H1 (cell line): ENCODE results near the gene NTN5. TPM values are rescaled to one million over a fixed set of nuclear protein-coding genes. Genes with fewer than 3 reads are reported as not detected.

ENCODE experiments used
- CTCF ChIA-PET: fragments of 300-600 bp; sonication (Branson Sonifier 250); formaldehyde crosslinking; loops from one replicate; lab custom pipeline; 2021; ENCODE audit not compliant: partially characterized antibody; lab: Charles Lee
- POLR2A ChIA-PET: fragments of 300-600 bp; sonication (Branson Sonifier 250); formaldehyde crosslinking; loops from one replicate; lab custom pipeline; 2021; ENCODE audit warnings: inconsistent platforms; ENCODE audit not compliant: partially characterized antibody; lab: Charles Lee
- DNase-seq, 2 experiments: peaks; one replicate each; pipeline versions ENCODE4 v3.0.0 to v3.0.0-alpha.2; 2010 to 2022; ENCODE audit warnings: low spot score in 2 of 2, low read depth in 1 of 2, mixed read lengths in 1 of 2
- FAIRE-seq: peaks from 2 replicates; lab custom pipeline; 2011; peaks lifted over from hg19 to GRCh38; lab: Jason Lieb, UNC
- H2AFZ ChIP-seq: 2 replicates; pipeline ENCODE4 v1.8.1; 2012; ENCODE audit warnings: low read length, inconsistent platforms
- H2AK5ac ChIP-seq: 2 replicates; pipeline ENCODE4 v1.6.1; 2013; ENCODE audit warnings: low read depth, low read length
- H2BK120ac ChIP-seq: replicated peaks from 2 replicates; pipeline ENCODE3; 2013; ENCODE audit warnings: low read depth, low read length, inconsistent platforms
- H2BK12ac ChIP-seq: 2 replicates; pipeline ENCODE4 v1.6.1; 2013; ENCODE audit warnings: low read depth, low read length
- H2BK15ac ChIP-seq: 2 replicates; pipeline ENCODE4 v1.6.1; 2013; ENCODE audit warnings: low read length
- H2BK20ac ChIP-seq: 2 replicates; pipeline ENCODE4 v1.6.1; 2013; ENCODE audit warnings: low read length
- H2BK5ac ChIP-seq: 2 replicates; pipeline ENCODE4 v1.6.1; 2013; ENCODE audit warnings: low read depth, low read length
- H3K14ac ChIP-seq: 2 replicates; pipeline ENCODE4 v1.6.1; 2013; ENCODE audit warnings: inconsistent platforms; ENCODE audit not compliant: insufficient read length
- H3K18ac ChIP-seq: 2 replicates; pipeline ENCODE4 v1.6.1; 2013; ENCODE audit warnings: low read length; ENCODE audit errors: extremely low read depth
- H3K23ac ChIP-seq: 2 replicates; pipeline ENCODE4 v1.6.1; 2013; ENCODE audit warnings: inconsistent platforms; ENCODE audit not compliant: insufficient read length
- H3K23me2 ChIP-seq: 2 replicates; pipeline ENCODE4 v1.6.1; 2013; ENCODE audit warnings: low read depth, low read length
- H3K27ac ChIP-seq: 2 replicates; pipeline ENCODE4 v1.6.1; 2011; ENCODE audit warnings: low read depth, low read length, inconsistent platforms
- H3K27me3 ChIP-seq, 4 experiments: replicated peaks in 1 of 4; 1 replicate in 1 of 4; 2 replicates in 3 of 4; pipeline versions ENCODE4 v1.6.1 to v1.8.1; 2011 to 2013; ENCODE audit warnings: low read length in 3 of 4, mild to moderate bottlenecking in 3 of 4, inconsistent platforms in 2 of 4, mixed read lengths in 2 of 4, moderate library complexity in 1 of 4; ENCODE audit not compliant: control insufficient read depth in 3 of 4, insufficient read depth in 3 of 4; ENCODE audit errors: extremely low read depth in 1 of 4
- H3K36me3 ChIP-seq, 4 experiments: 2 replicates each; pipeline versions ENCODE4 v1.6.1 to v1.8.1; 2011 to 2013; ENCODE audit warnings: mild to moderate bottlenecking in 4 of 4, low read length in 3 of 4, moderate library complexity in 2 of 4, control low read depth in 1 of 4, inconsistent platforms in 1 of 4; ENCODE audit not compliant: insufficient read depth in 4 of 4, control insufficient read depth in 2 of 4
- H3K4ac ChIP-seq: replicated peaks from 2 replicates; pipeline ENCODE3; 2013; ENCODE audit warnings: low read length, low read depth, mixed read lengths, inconsistent platforms; ENCODE audit not compliant: insufficient read length
- H3K4me1 ChIP-seq, 4 experiments: replicated peaks in 1 of 4; 1 replicate in 1 of 4; 2 replicates in 3 of 4; pipeline versions ENCODE4 v1.6.1 to v1.8.1; 2011 to 2013; ENCODE audit warnings: low read length in 3 of 4, inconsistent platforms in 2 of 4, mixed read lengths in 1 of 4; ENCODE audit not compliant: insufficient read depth in 4 of 4, control insufficient read depth in 3 of 4
- H3K4me2 ChIP-seq, 2 experiments: 2 replicates each; pipeline versions ENCODE4 v1.6.1 to v1.8.1; 2011 to 2013; ENCODE audit warnings: low read depth in 2 of 2, low read length in 2 of 2, control low read depth in 1 of 2, inconsistent platforms in 1 of 2, mild to moderate bottlenecking in 1 of 2; ENCODE audit not compliant: insufficient read depth in 1 of 2
- H3K4me3 ChIP-seq, 4 experiments: fragments of 200-600, 300-600 bp in 1 of 4; sonication (generic), shearing (Covaris generic), sonication (Bioruptor Twin) in 1 of 4; 2 replicates each; pipeline versions ENCODE4 v1.5.1 to v1.8.1; 2011 to 2016; ENCODE audit warnings: low read length in 4 of 4, low read depth in 3 of 4, control low read depth in 2 of 4, inconsistent platforms in 2 of 4, mild to moderate bottlenecking in 2 of 4, mixed read lengths in 1 of 4, moderate library complexity in 1 of 4; ENCODE audit not compliant: insufficient read depth in 2 of 4; ENCODE audit errors: extremely low read depth in 1 of 4
- H3K56ac ChIP-seq: replicated peaks from 2 replicates; pipeline ENCODE3; 2013; ENCODE audit warnings: low read depth, mild to moderate bottlenecking, mixed read lengths, low read length, inconsistent platforms; ENCODE audit not compliant: insufficient read length
- H3K79me1 ChIP-seq: 2 replicates; pipeline ENCODE4 v1.6.1; 2013; ENCODE audit warnings: low read depth, low read length, control low read depth
- H3K79me2 ChIP-seq, 2 experiments: 2 replicates each; pipeline versions ENCODE4 v1.6.1 to v1.8.1; 2012 to 2013; ENCODE audit warnings: low read length in 2 of 2, mild to moderate bottlenecking in 2 of 2, inconsistent platforms in 1 of 2; ENCODE audit not compliant: insufficient read depth in 2 of 2, control insufficient read depth in 1 of 2
- H3K9ac ChIP-seq, 4 experiments: replicated peaks in 1 of 4; 1 replicate in 1 of 4; 2 replicates in 3 of 4; pipeline versions ENCODE4 v1.6.1 to v1.8.1; 2011 to 2013; ENCODE audit warnings: low read depth in 3 of 4, low read length in 3 of 4, control low read depth in 2 of 4, mild to moderate bottlenecking in 2 of 4, moderate library complexity in 2 of 4, inconsistent platforms in 1 of 4; ENCODE audit errors: extremely low read depth in 1 of 4
- H3K9me3 ChIP-seq, 2 experiments: 2 replicates each; pipeline versions ENCODE4 v1.6.1 to v1.8.1; 2012 to 2013; ENCODE audit warnings: mild to moderate bottlenecking in 2 of 2, moderate library complexity in 2 of 2, control low read depth in 1 of 2, inconsistent platforms in 1 of 2, low read depth in 1 of 2, low read length in 1 of 2, mixed read lengths in 1 of 2; ENCODE audit not compliant: insufficient read depth in 2 of 2
- H4K20me1 ChIP-seq, 2 experiments: replicated peaks in 1 of 2; 2 replicates each; pipeline versions ENCODE3 to v1.8.1; 2011 to 2013; ENCODE audit warnings: inconsistent platforms in 2 of 2, low read length in 2 of 2, mild to moderate bottlenecking in 1 of 2; ENCODE audit not compliant: insufficient read depth in 2 of 2, control insufficient read depth in 1 of 2
- H4K5ac ChIP-seq: 2 replicates; pipeline ENCODE4 v1.6.1; 2013; ENCODE audit warnings: low read length, low read depth, mixed read lengths, inconsistent platforms; ENCODE audit not compliant: insufficient read length
- H4K8ac ChIP-seq: 2 replicates; pipeline ENCODE4 v1.8.0; 2013; ENCODE audit warnings: mild to moderate bottlenecking, moderate library complexity, low read length, inconsistent platforms; ENCODE audit not compliant: insufficient read depth; ENCODE audit errors: extremely low read depth
- H4K91ac ChIP-seq: replicated peaks from 2 replicates; pipeline ENCODE3; 2013; ENCODE audit warnings: low read length, mixed read lengths, inconsistent platforms; ENCODE audit not compliant: insufficient read length
- ASH2L ChIP-seq: fragments of 200-600, 300-600 bp; sonication (generic); IDR thresholded peaks from one replicate; pipeline ENCODE4 v1.7.1; 2017; ENCODE audit warnings: low read length
- GABPA ChIP-seq: IDR thresholded peaks from 2 replicates; pipeline ENCODE4 v1.6.1; 2011; ENCODE audit warnings: mild to moderate bottlenecking, low read length, moderate library complexity, borderline replicate concordance; ENCODE audit not compliant: insufficient read depth
- GTF2F1 ChIP-seq: IDR thresholded peaks from 2 replicates; pipeline ENCODE4 v1.6.1; 2012; ENCODE audit warnings: low read depth, low read length, improper control_type of control experiment, borderline replicate concordance
- HDAC2 ChIP-seq, 2 experiments: fragments of 300-600 bp in 1 of 2; sonication (generic) in 1 of 2; IDR thresholded peaks; 2 replicates each; pipeline ENCODE4 v1.6.1; 2011 to 2012; ENCODE audit warnings: low read depth in 2 of 2, low read length in 2 of 2, mild to moderate bottlenecking in 2 of 2, moderate library complexity in 2 of 2, borderline replicate concordance in 1 of 2, inconsistent platforms in 1 of 2
- KDM1A ChIP-seq: fragments of 200-600, 300-600 bp; sonication (generic); IDR thresholded peaks from 2 replicates; pipeline ENCODE4 v1.7.1; 2016; ENCODE audit warnings: mild to moderate bottlenecking, low read length, borderline replicate concordance
- RNF2 ChIP-seq: fragments of 200-900, 300-1000 bp; sonication (generic); IDR thresholded peaks from 2 replicates; pipeline ENCODE4 v1.7.1; 2016; ENCODE audit warnings: borderline replicate concordance, low read depth, mild to moderate bottlenecking, antibody characterized with exemption, low read length; ENCODE audit not compliant: poor library complexity, severe bottlenecking; ENCODE audit errors: missing control alignments
- SIN3A ChIP-seq, 2 experiments: IDR thresholded peaks in 1 of 2; conservative IDR thresholded peaks in 1 of 2; 2 replicates each; pipeline ENCODE4 v1.6.1; 2011 to 2012; ENCODE audit warnings: low read length in 2 of 2, improper control_type of control experiment in 1 of 2, low read depth in 1 of 2, mild to moderate bottlenecking in 1 of 2
- TAF1 ChIP-seq: IDR thresholded peaks from 2 replicates; pipeline ENCODE4 v1.6.1; 2011; ENCODE audit warnings: mild to moderate bottlenecking, low read depth, low read length
- TEAD4 ChIP-seq: IDR thresholded peaks from 2 replicates; pipeline ENCODE4 v1.6.1; 2012; ENCODE audit warnings: low read depth, low read length, inconsistent platforms, mixed read lengths
- WGBS, 2 experiments: shearing (Covaris generic) in 1 of 2; methylation state at CpG; one replicate each; pipeline versions ENCODE4 v1.1.6 to v1.1.7; 2013 to 2015; ENCODE audit warnings: low lambda C conversion rate in 2 of 2, mixed read lengths in 2 of 2, inconsistent platforms in 1 of 2, low coverage in 1 of 2, missing lambda C conversion rate in 1 of 2; ENCODE audit not compliant: insufficient replicate concordance in 2 of 2, insufficient coverage in 1 of 2, insufficient read length in 1 of 2; ENCODE audit errors: extremely low coverage in 1 of 2, missing lambda C conversion rate in 1 of 2; 5-methylcytosine and 5-hydroxymethylcytosine counted together
- polyA plus RNA-seq, 7 experiments: library from polyadenylated mRNA; depleted of rRNA in 3 of 7; stranded (reverse) in 5 of 7; unstranded in 2 of 7; fragments of >200 nt in 5 of 7; fragments of 200-250 nt in 2 of 7; gene quantifications; 1 replicate in 5 of 7; 2 replicates in 1 of 7; 4 replicates in 1 of 7; pipeline versions ENCODE4 v1.2.1 to v1.2.3, GENCODE V29; 2011 to 2013; ENCODE audit warnings: missing spikeins in 2 of 7, mixed read lengths in 2 of 7
- total RNA-seq: library from RNA; stranded (reverse); fragmentation: NEBNext Ultra II Directional; extraction: Animal tissue kit (Norgen Biotek cat#: 25700); gene quantifications from 2 replicates; pipeline ENCODE4 v1.2.1, GENCODE V29; 2021
- TF ChIP-seq, protein P1 (sequence below): IDR thresholded peaks from 2 replicates; pipeline ENCODE4 v1.6.1; 2012; ENCODE audit warnings: inconsistent platforms

Gene NTN5
- total and polyA plus RNA-seq, 2 of the 8 experiments (the other 6 are each of a cell fraction or from before 2014, with no cell fraction given): 0.47 to 0.85 TPM

DNA sequence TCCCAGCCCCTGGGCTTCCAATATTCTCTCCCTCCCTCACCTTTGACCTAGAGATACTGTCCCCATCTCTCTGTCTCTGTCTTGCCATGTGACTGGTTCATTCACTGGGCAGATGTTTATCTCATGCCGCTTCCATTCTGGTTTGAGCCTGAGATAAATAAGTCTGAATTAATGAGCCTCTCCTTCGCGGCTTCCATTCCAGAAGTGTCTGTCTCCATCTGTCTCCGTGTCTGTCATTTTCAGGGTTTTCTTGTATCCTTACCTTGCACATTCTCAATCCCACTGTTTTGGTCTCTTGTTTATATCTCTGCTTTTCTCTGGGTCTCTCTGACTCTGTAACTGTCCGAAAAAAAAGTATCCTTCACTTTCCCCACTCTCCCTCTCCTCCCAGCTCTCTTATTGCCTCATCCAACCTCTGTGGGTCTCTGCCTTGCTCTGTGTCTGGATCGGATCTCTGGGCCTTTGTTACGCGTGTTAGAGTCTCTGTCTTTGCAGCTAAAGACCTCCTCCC lies 49.2 kb downstream of the NTN5 start:
- ChIA-PET CTCF (interaction anchor here (0.9 kb wide), 1 partner anchor 10 kb away, joined by 3 read pairs; no protein-coding TSS in a partner anchor), POLR2A (interaction anchor here (0.6 to 30.9 kb wide), 5 partner anchors 1 to 223 kb away, joined by 3 to 788 read pairs (median 4); partner anchors contain the start of genes CA11, DBP, FAM83E and RPL18)
- Histone ChIP-seq H4K5ac (no peak overlapping the region), H3K9ac (peak overlapping the region in 3 of 4 experiments; percentile 57 to 62 (median 58); a peak in 6 of 7 replicates), H3K14ac (no peak overlapping the region), H3K56ac (no peak overlapping the region), H4K91ac (peak overlapping the region; percentile 71), H3K4me2 (peak overlapping the region; percentile 66 to 75), H3K79me1 (no peaks in the 10 kb centered on the region; the same call in 1 of the 2 replicates), H3K36me3 (peaks cover 0 to 7% (median 1%) of the 10 kb centered on the region in 4 experiments; a peak in 1 of 8 replicates), H2AFZ (no peak overlapping the region), H2BK5ac (peak overlapping the region; percentile 36), H3K27me3 (no peaks in the 10 kb centered on the region), H3K4ac (no peak overlapping the region), H3K9me3 (no peaks in the 10 kb centered on the region), H2BK15ac (0 out of 2 replicates have a peak overlapping the region, but pooled peaks have one; percentile 83), H3K18ac (peak overlapping the region; percentile 89; the same call in 1 of the 2 replicates), H3K4me3 (peak overlapping the region; percentile 38 to 87 (median 50); a peak in 7 of 8 replicates), H3K79me2 (peaks cover 3 to 19% of the 10 kb centered on the region in 2 experiments), H2BK120ac (no peak overlapping the region), H2BK20ac (no peak overlapping the region), H4K8ac (no peak overlapping the region), H3K23me2 (peaks cover 15% of the 10 kb centered on the region), H3K4me1 (peaks cover 3 to 11% (median 6%) of the 10 kb centered on the region in 4 experiments; a peak in 6 of 7 replicates), H3K23ac (no peak overlapping the region), H4K20me1 (peaks cover 2 to 5% of the 10 kb centered on the region in 2 experiments), H3K27ac (peak overlapping the region; percentile 77), H2BK12ac (0 out of 2 replicates have a peak overlapping the region, but pooled peaks have one; percentile 53), H2AK5ac (peak overlapping the region; percentile 11; the same call in 1 of the 2 replicates)
- 43% methylated on average over 8 of the region's 8 CpGs; no CpG with 5 or more reads in 1 of the 2 experiments for WGBS, 2 experiments
- FAIRE-seq: no peak
- DNase-seq: no peak
- TF ChIP-seq SIN3A (conservative IDR thresholded peaks at IDR 0.05 in 1 of 2, IDR thresholded peaks at IDR 0.05 in 1 of 2; ENCODE audit: low read depth in 1 of 2, low read length in 2 of 2): 0 out of 4 replicates have a peak, but pooled peaks of 1 of the 2 experiments have one; percentile 69
- peak; percentile 58; the same call in 1 of the 2 replicates for TF ChIP-seq TAF1
- 0 out of 4 replicates have a peak, but pooled peaks of 1 of the 2 experiments have one; percentile 8 for TF ChIP-seq HDAC2 (IDR thresholded peaks at IDR 0.05; ENCODE audit: borderline replicate concordance in 1 of 2, low read depth in 2 of 2, low read length in 2 of 2)
- no peak for TF ChIP-seq GTF2F1
- TF ChIP-seq RNF2: no peak
- no peak for TF ChIP-seq KDM1A
- no peak for TF ChIP-seq GABPA
- no peak for TF ChIP-seq ASH2L
- no peak for TF ChIP-seq TEAD4
- TF ChIP-seq, protein P1, sequence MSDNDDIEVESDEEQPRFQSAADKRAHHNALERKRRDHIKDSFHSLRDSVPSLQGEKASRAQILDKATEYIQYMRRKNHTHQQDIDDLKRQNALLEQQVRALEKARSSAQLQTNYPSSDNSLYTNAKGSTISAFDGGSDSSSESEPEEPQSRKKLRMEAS: no peak
